GM19328 (cell line): ENCODE measurements around the gene UBE2I.

ENCODE experiments used
- ATAC-seq: cut with Tn5 transposase; IDR thresholded peaks from one replicate; pipeline ENCODE4 v1.9.1; 2021; ENCODE audit warnings: mild to moderate bottlenecking, moderate library complexity; ENCODE audit not compliant: unreplicated experiment

Gene UBE2I

GRCh38 chr16:1312467-1312816, 3.0 kb downstream of the UBE2I start:
- ATAC-seq = no peak

GRCh38 chr16:1312903-1313302, 3.5 kb downstream of the UBE2I start:
- no peak for ATAC-seq

- no peak for ATAC-seq
Measured at GRCh38 chr16:1313721-1314369, 4.4 kb downstream of the UBE2I start.

- ATAC-seq = no peak
Measured at GRCh38 chr16:1314399-1315068, 5.1 kb downstream of the UBE2I start.

- ATAC-seq = no peak
Measured at GRCh38 chr16:1315081-1316032, 5.9 kb downstream of the UBE2I start.

GRCh38 chr16:1316033-1316405, 6.6 kb downstream of the UBE2I start:
- no peak for ATAC-seq

GRCh38 chr16:1317479-1318267, 8.2 kb downstream of the UBE2I start:
- ATAC-seq = no peak

- no peak for ATAC-seq
Measured at GRCh38 chr16:1318268-1318545, 8.8 kb downstream of the UBE2I start.

GRCh38 chr16:1319041-1319440, 9.6 kb downstream of the UBE2I start:
- no peak for ATAC-seq

GRCh38 chr16:1320097-1320496, 10.7 kb downstream of the UBE2I start:
- ATAC-seq = no peak

GRCh38 chr16:1320658-1321240, 11.3 kb downstream of the UBE2I start:
- ATAC-seq = no peak

- no peak for ATAC-seq
Measured at GRCh38 chr16:1322407-1322806, 13.0 kb downstream of the UBE2I start.

- ATAC-seq = no peak
Measured at GRCh38 chr16:1323296-1324239, 14.1 kb downstream of the UBE2I start.

- ATAC-seq = no peak
Measured at GRCh38 chr16:1324286-1324826, 14.9 kb downstream of the UBE2I start.

- ATAC-seq = no peak
Measured at GRCh38 chr16:1325261-1325660, 15.8 kb downstream of the UBE2I start.

- no peak for ATAC-seq
Measured at GRCh38 chr16:1325673-1326371, 16.4 kb downstream of the UBE2I start.

GRCh38 chr16:1326391-1326790, 17.0 kb downstream of the UBE2I start:
- ATAC-seq = no peak

- no peak for ATAC-seq
Measured at GRCh38 chr16:1326946-1327618, 17.6 kb downstream of the UBE2I start.
